Measurements from ENCODE around the gene SHISA2.
"Not testable (repeated sequence)": the region's sequence is repeated elsewhere in the genome, so short reads cannot be mapped to it uniquely, and the experiment has no call there.

DNA sequence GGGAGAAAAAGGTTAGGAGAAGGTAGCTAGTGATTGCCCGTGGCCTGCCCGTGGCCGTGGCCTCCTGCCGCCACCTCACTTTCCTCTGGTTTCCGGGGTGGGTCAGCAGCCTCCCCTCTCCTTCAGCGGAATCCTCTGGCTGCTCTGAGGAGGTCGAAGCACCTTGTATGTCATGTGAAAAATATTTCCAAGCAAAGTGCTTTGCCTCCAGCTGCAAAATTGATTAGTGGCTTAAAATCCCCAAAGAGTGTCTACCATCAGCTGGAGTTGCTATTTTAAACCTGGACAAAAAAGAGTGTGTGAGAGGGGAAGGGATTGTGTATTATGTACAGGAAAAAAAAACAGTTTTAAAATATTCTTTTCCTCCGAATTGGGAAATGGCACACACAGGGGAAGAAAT, 17.8 kb upstream of the SHISA2 start:
- TF ChIP-seq, protein P1, sequence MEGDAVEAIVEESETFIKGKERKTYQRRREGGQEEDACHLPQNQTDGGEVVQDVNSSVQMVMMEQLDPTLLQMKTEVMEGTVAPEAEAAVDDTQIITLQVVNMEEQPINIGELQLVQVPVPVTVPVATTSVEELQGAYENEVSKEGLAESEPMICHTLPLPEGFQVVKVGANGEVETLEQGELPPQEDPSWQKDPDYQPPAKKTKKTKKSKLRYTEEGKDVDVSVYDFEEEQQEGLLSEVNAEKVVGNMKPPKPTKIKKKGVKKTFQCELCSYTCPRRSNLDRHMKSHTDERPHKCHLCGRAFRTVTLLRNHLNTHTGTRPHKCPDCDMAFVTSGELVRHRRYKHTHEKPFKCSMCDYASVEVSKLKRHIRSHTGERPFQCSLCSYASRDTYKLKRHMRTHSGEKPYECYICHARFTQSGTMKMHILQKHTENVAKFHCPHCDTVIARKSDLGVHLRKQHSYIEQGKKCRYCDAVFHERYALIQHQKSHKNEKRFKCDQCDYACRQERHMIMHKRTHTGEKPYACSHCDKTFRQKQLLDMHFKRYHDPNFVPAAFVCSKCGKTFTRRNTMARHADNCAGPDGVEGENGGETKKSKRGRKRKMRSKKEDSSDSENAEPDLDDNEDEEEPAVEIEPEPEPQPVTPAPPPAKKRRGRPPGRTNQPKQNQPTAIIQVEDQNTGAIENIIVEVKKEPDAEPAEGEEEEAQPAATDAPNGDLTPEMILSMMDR (IDR thresholded peaks at IDR 0.05; ENCODE audit: low read length): not testable (repeated sequence)
- TF ChIP-seq EZH2 (optimal IDR thresholded peaks at IDR 0.05; ENCODE audit: low read depth, low read length): not testable (repeated sequence)
